ENCODE data around the gene METTL8.

GRCh38 chr2:171274757-171275156 lies 159.0 kb downstream of the METTL8 start:
- TF ChIP-seq EZH2 (IDR thresholded peaks at IDR 0.05; ENCODE audit: borderline replicate concordance, low read length) (no peak), CTCF (conservative IDR thresholded peaks at IDR 0.05 in 1 of 2, IDR thresholded peaks at IDR 0.05 in 1 of 2; ENCODE audit: extremely low read depth in 1 of 2, insufficient read depth in 1 of 2, low read depth in 1 of 2, low read length in 2 of 2) (no peak)

Data from mammary epithelial cell (primary cell).